ENCODE measurements around the gene FHIT.

- no peak for TF ChIP-seq EP300 (IDR thresholded peaks at IDR 0.05; ENCODE audit: borderline replicate concordance in 1 of 2, low read depth in 1 of 2, low read length in 1 of 2)
- TF ChIP-seq MXI1 (IDR thresholded peaks at IDR 0.05; ENCODE audit: low read depth, low read length), result no peak
Measured at GRCh38 chr3:60553144-60553543, 698.1 kb downstream of the FHIT start.
